NCI-H1436 (cell line): Measurements from ENCODE around the gene SHISA4.
A peak's percentile ranks its signal among the peaks of the same experiment; 100 is the strongest.

Experiments
- DNase-seq: peaks from one replicate; lab custom pipeline; 2025; lab: John Stamatoyannopoulos, UW

The SHISA4 gene

DNA sequence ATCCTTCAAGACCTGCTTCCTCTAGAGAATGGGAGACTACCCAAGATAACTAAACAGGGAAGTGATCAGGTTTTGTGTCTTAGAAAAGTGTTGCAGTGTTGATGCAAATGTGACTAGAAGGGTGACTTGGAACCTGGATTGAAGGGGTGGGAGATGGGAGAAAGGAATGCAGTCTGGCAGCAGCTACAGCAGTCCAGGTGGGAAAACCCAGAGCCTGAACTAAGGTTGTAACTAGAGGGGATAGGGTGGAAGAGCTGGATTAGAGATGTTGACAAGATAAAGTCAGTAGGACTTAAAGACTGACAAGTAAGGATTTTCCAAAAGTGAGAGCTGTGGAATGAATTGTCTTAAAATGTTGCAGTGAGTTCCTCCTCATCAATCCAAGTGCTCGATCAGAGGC is 7.1 kb upstream of the SHISA4 start:
- no peak for DNase-seq

DNA sequence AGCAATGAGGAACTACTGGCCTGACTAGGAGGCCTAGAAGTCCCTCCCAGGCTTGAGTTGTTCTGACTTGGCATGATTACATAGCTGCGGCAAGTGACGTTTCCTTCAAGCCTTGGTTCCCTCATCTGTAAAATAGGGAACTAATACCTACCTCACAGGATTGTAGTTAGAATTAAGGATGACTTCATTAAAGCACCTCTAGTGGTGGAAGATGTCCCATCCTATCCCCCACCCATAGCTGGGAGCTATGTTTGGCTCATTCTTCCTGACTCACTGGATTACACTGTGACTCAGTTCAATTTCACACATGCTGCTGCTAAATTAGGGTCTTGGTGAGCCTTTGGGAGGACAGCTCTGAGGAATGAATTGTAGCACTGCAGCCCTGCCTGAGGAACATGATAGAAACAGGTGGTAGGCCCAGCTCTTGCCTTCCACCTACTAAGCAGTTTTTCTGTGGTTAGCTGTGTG is 6.0 kb upstream of the SHISA4 start:
- no peak for DNase-seq

DNA sequence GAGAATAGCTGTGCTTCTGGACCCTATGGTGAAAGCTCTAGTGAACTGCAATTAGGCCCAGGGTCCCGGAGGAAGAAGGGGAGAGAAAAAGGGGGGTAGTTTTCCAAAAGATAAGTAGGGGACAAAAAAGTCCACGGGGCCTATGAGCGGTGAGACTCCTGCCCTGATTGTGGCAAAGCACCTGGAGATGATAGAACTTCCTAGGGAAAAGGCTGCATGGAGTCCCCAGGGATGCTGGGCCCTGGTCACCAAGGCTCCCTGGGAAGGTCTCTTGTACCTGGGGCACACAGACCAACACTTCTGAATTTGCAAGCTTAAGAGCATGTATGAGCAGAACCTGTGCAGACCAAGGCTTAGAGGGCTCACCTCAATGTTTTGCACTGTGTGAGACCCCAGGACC is 5.4 kb upstream of the SHISA4 start:
- no peak for DNase-seq

DNA sequence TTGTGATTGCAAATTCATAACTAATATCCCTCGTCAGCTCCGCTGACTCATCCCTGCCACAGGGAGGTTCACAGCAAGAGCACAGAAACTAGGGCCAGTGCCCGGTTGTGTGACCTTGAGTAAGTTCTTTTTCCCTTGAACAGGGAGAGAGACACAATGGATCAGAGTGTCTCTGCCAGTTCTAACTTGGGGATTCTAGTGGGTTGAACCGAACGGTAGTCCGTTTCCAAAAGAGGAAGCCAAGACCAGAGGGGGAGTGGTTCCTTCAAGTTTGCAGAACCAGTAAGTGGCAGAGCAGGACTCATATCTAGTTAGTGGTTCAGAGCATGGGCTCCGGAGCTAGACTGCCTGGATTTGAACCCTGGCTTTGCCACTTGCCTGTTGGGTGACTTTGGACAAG is 4.9 kb upstream of the SHISA4 start:
- no peak for DNase-seq

DNA sequence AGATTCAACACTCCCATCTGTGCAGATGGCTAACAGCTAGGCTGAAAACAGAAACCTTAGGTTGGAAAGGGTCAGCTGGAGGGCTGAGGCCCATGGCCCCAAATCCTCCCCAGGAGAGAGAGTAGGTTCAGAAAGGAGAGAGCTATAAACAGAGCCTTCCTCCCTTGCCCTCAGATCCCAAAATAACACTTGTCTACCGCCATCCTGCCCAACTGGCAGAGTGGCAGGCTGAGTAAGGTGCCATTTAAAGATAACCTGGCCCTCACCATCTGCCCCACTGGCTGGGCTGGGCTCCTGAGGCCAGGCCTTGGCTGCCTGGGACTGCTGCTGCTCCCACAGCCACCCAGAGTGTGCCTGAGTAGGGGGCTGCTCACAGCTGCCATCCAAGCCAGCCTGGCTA is 4.3 kb upstream of the SHISA4 start:
- DNase-seq = no peak

DNA sequence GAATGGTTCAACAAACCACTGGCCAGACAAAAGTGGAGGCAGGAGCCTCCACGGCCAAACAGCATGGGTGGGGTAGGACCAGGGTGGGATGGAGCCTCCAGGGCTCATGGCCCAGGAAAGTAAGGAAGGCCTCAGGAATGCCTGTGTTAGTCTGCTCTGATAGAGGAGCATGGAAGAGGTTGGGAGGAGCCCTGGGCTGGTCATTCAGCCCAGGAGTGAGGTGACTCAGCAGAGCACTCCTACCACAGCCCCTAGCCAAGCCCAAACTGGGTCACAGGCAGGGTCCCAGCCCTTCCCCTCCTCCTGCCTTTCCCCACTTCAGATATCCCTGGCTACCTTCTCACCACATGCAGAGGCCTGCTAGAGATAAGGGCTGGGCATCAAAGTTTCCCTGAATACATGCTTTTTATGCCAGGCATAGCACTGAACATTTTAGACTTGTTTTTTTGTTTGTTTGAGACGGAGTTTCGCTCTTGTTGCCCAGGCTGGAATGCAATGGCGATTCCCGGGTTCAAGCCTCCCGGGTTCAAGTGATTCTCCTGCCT is 3.1 kb upstream of the SHISA4 start:
- no peak for DNase-seq

DNA sequence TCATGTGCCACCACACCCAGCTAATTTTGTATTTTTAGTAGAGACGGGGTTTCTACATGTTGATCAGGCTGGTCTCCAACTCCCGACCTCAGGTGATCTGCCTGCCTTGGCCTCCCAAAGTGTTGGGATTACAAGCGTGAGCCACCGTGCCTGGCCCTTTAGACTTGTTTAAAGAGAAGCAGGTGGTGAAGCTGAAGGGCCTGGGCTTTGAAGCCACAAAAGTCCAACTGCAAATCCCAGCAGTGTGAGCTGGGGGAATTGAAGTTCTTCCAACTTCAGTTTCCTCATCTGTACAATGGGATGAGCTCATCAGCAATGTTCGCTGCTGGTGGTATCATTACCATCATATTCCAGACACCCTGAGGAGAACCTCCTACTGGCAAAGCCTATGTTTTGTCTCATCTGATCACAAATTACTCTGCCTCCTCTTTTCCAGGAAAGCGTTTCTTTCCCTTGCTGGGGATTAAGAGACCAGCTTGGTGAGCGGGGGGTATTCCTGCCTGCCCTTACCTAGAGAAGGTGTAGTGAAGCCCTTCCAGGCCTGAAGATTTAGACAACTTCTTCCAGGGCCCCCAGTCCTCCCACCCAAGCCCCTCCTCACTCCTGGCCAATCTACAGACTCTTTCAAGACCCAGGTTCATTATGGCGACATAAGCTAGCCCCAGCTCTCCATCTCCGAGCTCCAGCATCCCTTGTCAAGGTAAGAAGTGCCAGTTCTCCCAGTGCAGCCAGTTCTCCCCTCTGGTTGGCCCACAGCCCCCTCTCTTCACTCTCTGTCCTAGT is 2.4 kb upstream of the SHISA4 start:
- DNase-seq = no peak

DNA sequence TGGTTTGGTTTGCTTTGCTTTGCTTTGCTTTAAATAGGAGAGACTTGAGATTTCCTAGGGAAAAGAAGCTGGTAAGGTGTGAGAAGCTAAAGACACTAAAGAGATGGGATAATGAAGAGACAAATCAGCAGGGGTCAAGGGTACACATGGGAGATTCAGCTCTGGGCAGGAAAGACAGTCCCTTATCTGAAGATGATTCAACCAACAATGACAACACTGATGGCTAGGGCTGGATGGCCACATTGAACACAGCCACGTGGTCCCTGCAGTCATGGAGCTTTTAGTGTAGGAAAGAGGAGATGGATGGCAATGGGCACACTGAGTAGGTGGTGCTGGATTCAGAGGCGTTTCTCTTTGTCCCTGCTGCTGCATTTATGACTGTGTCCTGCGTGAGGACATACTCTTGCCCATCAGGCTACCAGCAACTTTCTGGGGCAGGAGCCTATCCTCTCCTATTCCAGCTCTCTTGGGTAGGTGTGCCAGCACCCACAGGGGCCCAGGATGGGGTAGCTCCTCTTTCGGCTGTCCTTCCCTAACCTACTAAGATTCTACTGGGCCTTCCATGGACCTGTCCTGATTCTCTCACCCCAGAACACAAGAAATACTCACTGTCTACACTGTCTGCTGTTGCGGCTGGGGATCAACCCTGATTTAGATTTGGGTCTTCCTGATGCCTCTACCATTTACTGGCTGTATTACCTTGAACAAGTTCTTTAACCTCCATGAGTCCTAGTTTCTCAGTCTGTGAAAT is 1.4 kb upstream of the SHISA4 start:
- no peak for DNase-seq

DNA sequence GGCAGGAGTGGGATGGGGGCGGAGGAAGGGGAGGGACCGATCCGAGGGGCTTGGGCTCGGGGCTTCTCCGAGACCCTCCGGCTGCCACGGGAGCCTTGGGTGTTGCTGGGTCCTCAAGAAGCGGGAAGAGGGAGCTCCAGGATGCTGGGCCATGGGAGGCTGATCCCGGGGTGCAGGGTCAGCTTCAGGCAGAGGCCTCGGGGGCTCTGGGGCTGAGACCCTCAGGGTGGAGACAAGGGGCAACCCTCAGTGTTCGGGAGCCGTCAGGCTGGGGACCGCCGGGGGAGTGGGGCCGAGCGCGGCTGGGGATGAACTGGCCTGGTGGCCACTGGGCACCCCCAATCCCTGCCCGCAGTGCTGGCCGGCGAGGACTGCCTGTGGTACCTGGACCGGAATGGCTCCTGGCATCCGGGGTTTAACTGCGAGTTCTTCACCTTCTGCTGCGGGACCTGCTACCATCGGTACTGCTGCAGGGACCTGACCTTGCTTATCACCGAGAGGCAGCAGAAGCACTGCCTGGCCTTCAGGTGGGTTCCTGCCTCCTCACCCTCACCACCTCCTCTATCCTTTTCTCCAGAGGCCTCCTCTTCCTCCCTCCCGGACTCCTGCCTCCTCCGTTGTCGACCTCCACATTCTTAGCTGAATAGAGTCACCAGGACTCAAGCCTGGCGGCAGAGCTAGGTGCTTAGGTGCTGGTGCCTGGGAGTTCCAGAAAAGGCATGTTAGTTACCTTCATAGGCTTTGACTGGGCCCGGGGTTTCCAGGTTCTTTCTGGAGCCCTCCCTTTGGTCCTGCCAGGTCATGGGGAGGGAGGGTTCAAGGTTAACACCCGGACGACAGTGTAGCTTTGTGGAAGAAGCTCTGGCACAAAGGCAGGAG is 631 bp downstream of the SHISA4 start:
- no peak for DNase-seq

DNA sequence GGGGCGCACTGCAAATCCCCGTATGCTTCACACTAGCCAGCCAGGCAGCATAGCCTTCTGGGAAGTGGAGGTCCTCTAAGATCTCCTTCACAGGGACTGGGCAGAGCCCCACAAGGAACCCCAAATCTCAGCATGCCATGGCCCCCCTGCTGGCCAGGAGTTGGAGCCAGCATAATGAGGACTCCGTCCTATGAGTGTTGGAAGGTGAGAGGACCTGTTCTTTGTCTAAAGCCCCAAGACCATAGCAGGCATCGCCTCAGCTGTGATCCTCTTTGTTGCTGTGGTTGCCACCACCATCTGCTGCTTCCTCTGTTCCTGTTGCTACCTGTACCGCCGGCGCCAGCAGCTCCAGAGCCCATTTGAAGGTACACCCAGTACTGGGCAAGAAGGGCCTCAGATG is 1.5 kb downstream of the SHISA4 start:
- DNase-seq = no peak

DNA sequence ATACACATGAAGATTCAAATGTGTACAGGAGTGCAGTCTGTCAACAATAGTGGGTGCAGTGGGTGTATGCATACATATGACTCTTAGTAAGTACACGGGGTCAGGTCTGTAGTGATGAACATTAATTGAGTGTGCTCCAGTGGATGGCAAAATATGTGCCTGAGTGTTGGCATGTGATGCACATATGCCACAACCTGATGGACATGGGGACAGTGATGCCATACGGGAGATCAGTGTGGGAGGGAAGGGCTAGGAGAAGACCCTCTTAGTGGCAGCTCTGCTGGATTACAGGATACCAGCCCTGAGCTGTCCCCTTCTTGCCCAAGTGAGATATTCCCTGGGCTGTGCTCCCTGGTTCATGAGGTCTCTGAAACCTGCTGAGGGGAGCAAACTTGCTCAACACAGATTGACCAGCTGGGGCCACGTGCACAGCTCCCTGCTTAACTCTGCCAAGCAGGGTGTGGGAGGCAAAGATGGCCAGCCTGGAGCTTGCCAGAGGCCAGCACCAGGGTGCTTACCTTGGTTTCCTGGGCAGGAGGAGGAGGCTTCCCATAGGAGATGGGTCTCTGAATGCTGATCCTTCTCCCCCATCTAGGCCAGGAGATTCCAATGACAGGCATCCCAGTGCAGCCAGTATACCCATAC is 2.2 kb downstream of the SHISA4 start:
- no peak for DNase-seq

DNA sequence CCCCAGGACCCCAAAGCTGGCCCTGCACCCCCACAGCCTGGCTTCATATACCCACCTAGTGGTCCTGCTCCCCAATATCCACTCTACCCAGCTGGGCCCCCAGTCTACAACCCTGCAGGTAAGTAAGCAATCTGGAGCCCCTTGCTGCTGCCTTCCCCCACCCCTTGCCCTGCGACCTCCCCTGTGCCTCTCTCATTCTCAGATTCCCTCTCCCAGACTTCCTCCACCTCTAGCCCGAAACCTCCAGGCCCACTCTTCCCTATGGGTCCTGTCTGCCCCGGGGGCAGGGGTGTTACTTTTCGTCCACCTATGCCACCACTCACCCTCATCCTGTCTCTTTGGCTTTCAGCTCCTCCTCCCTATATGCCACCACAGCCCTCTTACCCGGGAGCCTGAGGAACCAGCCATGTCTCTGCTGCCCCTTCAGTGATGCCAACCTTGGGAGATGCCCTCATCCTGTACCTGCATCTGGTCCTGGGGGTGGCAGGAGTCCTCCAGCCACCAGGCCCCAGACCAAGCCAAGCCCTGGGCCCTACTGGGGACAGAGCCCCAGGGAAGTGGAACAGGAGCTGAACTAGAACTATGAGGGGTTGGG is 2.9 kb downstream of the SHISA4 start:
- DNase-seq = no peak

DNA sequence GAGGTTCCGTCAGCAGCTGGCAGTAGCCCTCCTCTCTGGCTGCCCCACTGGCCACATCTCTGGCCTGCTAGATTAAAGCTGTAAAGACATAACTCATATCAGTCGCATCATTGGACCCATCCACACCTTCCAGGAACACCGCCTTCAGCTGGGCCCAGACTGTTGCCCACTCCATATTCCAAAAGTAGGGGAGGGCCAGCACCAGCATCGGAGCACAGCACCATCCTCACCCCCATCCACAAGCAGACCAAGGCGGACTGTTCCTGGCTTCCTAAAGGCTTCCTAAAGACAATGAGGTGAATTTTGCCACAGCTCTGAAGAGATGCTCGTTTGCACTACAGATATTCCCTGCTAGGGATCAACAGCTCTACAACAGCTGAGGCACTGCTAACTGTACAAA is 3.5 kb downstream of the SHISA4 start:
- DNase-seq = no peak

DNA sequence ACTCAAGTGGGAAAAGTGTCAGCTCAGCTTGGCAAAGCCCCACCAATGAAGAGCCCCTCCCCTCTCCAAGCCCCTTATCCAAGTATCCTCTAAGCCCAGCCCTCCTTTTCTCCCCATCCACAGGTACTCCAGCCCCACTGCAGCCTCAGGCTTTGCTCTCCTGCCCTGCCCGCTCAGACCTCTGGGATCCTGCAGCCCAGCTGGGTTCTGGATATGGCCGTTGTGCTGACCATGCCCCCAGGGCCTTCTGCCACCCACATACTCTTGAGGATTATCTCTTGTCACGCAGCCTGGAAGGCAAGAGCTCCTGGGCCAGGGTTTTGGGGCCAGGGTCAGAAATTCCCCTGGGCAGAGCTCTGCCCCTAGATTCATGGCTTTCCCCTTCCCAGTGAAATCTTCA is 4.7 kb downstream of the SHISA4 start:
- no peak for DNase-seq

DNA sequence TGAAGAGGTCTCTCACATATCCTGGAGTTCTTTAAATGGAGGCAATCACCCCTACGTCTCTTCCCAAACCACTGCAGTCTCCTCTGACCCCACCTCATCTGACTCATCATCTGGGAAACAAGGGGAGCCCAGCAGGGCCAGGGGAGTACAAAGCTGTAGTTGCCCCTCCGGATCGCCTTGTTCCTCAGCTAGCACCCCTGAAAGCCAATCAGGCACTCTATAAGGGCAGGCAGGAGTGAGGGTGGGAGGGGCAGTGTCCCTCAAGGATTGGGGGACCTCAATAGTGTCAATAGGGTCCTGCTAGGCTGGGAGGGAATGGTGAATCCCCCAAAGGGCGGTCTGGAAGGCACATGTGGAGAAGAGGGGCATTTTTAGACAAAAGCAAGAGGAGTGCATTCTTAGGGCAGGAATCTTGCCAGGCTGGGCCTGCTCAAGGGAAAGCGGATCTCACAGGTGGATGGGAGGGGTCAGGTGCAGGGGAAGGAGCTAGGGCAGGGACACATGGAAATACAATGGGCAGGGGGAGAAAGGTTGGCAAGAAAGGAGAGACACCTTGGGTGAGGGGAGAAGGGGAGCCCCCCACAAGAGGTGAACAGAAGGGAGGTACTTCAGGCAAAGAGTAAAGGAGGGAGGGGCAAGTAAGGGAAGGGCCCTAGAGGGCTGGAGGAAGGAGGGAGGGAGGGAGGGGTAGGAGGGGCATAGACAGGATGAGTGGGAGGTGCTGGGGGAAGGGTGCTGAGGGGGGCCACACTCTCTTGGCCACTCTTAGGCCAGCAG is 5.8 kb downstream of the SHISA4 start:
- no peak for DNase-seq

DNA sequence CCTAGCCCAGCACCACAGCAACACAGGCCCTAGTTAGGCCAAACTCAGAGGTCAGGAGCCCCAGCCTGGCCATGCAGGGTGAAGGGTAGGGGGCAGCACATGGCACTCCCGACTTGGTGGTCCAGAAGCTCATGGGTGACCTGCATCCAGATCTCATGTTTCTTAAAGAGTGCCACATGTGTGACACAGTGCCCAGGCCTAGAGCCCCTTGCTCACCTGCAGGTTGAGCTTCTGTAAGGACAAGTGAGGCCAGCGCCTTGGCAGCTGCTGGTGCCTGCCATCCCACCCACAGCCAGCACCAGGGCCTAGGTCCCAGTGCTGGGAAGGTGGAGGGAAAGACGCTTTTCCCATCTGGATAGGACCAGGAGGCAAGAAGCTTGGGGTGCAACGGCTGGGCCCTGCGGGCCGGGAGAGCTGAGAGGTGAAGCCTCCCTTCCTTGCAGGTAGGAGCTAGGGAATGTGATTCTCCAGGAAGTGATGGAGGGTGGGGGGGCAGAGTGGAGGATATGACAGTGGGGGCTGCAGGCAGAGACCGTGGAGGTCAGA is 6.5 kb downstream of the SHISA4 start:
- no peak for DNase-seq

DNA sequence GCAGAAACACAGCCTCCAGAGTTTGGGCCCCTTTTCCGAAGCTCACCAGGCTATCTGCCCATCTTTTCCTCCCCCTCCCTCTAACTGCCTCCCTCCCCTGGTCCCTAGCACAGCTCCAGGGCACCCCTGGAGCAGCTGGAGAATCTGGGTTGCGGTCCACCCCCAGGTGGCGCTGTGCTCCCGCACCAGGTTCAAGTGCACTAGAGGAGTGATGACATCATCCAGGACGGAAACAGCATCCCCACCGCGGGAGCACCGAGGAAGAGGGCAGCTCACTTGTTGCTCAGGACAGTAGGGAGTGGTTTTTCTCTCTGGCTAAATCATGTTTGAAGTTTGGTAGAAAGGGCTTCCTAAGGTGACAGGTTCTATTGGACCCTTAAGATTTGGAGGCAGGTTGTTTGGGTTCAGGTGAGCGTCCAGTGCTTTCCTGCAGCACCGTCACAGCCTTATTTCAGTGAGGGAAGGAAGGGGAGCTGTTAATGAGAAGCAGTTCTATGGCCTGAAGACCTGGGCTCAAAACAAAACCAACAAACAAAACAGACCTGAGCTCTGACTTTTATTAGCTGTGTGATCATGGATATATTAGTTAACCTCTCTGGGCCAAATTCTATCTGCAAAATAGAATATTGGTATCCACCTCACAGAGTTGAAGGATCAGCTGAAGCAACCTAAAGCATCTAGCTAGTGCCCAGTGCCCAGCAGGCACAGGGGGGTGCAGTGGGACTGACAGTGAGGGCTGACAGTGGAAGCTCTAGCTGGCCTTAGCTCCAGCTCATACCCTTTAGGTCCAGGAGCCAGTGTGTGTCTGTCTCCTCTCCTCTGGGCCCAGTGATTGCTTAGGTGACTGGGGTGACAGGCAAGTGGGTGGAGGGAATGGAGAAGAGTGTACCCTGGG is 7.5 kb downstream of the SHISA4 start:
- peak; percentile 92 for DNase-seq

DNA sequence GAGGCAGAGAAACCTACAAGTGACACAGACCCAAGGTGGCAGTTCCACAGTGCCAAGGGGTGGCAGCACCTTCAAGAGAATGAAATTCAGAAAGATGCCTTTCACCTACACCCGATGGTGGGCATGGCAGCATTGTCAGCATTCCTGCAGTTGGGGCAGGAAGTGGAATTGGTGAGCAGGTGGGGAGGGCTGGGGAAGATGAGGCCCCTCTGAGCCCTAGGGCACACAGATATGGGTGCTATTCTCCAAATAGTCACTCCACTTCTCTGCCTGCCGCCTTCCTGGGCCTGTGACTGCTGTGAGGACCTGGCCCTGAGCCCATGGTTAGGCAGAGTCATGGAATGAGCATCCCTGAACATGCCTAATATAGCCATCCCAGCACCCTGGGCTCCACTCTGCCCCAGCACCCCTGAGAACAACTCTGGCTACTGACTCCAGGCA is 8.3 kb downstream of the SHISA4 start:
- no peak for DNase-seq

DNA sequence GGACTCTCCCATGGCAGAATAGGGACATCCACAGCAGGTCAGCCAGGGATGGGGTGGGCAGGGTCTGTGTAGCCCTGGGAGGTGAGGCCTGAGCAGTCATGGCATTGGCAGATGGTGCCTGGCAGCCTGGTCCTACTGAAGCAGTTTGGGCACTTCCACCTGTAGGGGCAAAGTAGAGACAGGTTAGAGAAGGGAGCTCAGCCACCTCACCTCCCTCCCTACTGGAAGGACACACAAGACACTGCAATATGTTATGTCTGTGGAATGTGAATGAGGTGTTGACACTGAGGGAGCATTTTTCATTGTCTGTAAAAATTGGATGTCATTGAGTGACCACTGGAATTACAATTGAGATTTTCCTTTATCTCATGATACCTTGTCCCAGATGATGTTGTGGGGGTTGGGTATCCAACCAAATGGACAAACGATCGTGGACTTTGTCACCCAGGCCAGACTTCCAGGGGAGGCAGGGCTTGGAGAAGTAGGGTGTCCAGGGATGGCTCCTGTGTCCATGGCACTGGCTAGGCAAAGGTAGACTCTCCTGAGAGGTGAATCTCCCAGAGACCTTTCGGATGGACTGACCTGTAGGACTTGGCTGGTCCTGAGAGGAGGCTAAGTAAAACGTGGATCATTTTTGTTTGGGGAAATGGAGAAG is 9.7 kb downstream of the SHISA4 start:
- no peak for DNase-seq
